HG02938 (cell line): ENCODE data around the gene SLCO2A1.

ENCODE experiments used
- ATAC-seq: cut with Tn5 transposase; IDR thresholded peaks from one replicate; pipeline ENCODE4 v1.9.1; 2021; ENCODE audit warnings: mild to moderate bottlenecking, moderate library complexity; ENCODE audit not compliant: unreplicated experiment

SLCO2A1 gene

DNA sequence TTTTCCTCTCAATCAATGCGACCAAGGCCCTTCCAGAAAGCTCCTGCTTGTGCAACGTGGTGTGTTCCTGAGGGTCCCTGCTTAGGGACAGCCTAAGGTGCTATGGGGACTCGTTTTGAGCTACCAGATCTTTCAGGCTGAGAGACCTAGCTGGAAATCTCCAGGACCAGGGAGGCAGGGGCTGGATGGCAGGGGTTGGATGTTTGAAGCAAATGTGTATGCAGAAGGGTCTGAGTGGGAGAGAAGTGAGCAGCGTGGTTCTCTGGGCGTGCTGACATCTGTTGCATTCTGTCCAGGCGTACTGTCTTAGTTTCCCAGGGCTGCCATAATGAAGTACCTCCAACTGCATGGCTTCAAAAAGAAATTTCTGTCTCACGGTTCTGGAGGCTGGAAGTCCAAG is 31.7 kb upstream of the SLCO2A1 start:
- no peak for ATAC-seq

GRCh38 chr3:134060561-134061385 is 31.0 kb upstream of the SLCO2A1 start:
- ATAC-seq: no peak

GRCh38 chr3:134059671-134060560 is 30.2 kb upstream of the SLCO2A1 start:
- ATAC-seq: no peak

DNA sequence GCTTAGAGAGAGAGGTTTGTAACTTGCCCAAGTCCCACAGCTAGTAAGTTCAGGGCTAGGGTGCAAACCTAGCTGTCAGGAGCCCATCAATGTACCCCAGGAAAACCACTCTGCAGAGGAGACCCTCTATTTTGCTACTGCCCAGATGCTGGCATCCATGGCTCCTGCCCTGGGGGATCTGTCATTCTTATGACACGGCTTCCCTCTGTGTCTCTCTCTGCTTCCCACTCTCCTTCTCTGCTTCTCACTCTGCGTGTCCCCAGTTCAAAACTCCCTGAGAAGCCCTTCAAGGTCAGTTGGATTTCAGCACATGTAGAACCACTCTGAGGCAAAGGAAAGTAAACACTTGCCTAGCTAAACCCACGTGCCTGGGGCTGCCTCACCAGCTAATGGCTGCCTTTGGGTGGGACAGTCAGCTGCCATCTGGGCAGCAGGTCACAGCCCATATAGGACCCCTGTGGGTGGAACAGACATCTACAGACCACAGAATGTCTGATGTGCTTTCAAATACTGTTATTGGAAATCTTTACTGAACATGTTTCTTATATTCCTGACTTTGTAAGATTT is 29.4 kb upstream of the SLCO2A1 start:
- ATAC-seq: no peak

DNA sequence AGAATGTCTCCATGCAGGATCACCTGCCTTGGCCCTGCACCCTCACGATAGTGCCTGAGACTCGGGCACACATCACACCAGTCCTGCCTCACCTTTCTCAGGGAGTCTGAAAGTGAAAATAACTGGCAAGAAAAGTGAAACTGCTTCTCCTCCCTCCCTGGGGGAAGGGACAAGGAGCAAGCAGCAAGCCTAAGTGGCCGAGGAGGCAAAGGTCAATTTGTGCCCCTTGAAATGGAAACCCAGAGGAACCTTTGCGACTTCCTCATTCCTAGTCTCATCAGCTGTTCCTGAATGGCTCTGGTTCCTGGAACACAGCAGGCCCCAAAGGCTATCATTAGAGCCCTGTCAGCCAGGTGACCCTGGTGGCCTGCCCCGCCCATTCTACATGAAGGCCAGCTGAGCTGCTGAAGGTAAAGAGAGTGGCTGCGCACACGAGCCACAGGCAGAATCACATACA is 28.0 kb upstream of the SLCO2A1 start:
- ATAC-seq: no peak

DNA sequence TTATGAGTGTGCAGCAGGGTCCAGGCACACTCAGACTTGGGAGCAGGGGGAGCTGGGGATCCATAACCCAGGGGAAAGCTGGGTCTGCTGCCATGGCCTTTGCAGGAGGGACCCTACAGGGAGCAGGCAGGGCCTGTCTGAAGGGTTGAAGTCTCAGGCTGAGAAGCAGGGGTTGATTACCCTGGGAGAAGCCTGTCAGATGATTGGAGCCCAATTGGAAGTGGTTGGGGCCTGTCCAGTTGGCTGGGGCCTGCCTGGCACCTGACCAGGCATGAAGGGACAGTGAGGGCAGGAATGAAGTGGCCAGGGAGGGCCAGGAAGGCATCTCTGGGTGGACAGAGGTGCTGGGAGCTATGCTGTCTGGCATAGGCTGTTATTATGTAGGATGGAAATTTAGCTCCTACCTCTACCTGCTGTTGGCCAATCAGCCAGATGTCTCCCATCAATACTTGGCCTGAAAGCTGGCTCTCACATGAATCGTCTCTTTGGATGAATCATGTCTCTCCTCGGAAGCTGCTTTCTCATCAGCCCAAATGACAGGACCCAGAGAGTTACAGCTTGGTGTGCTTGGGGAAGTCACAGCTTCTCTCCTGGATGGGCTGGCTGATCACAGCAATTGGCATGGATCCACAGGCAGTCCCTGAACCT is 27.4 kb upstream of the SLCO2A1 start:
- no peak for ATAC-seq

DNA sequence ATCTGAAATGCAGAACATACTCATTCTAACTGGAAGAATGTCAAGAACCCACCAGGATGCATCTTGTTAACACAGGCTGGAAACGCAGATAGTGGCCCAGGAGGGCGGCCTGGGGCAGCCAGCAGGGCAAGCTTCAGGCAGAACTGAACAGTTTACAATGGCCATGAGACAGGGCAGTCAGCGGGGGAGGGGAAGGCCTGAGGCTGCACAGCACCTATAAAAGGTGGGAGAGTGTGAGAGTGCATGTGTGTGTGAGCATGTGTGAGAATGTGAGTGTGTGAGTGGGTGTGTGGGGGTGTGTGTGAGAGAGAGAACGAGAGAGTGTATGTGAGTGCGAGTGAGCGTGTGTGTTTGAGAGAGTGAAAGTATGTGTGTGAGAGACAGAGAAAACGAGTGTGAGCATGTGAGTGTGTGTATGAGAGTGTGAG is 26.8 kb upstream of the SLCO2A1 start:
- ATAC-seq: no peak

- ATAC-seq: no peak
Measured at GRCh38 chr3:134055661-134056060, 25.9 kb upstream of the SLCO2A1 start.

DNA sequence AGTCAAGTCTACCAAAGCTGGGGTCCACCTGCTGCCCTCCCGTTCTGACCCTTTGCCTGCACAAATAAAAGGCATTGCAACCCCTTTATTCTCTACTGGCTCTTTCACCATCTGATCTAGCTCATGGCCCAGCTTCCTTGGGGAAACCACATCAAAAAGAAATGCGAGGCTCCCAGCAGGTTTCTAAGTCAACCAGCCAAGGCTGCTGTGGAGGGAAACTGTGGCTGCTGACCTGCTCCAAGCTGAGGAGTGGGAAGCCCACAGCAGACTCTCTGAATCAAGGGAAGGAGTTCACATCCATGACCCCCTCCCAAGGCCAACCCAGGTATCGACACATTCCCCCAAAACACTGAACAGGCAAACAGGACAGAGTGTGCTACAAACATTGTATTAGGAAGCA is 25.2 kb upstream of the SLCO2A1 start:
- ATAC-seq: no peak

GRCh38 chr3:134054231-134054630 is 24.5 kb upstream of the SLCO2A1 start:
- no peak for ATAC-seq

GRCh38 chr3:134052370-134052769 is 22.6 kb upstream of the SLCO2A1 start:
- no peak for ATAC-seq

DNA sequence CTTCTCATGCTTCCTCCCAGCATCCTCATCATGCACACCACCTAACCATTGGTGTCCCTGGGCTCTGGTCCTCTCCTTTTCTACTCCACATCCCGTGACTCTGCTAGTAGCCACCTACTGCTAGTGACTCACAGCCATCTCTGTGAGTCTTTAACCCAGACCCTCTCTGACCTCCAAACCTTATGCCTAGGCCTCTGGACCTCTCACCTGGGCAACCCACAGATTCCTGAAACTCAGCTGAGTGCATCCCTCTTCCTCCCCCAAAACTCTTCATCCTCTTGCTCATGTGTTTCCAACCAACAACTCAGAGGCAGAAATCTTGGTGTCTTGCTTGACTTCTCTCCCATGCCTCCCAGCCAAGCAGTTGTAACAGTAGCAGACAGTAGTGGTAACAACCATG is 20.0 kb upstream of the SLCO2A1 start:
- no peak for ATAC-seq

GRCh38 chr3:134048278-134048996 is 18.7 kb upstream of the SLCO2A1 start:
- no peak for ATAC-seq

DNA sequence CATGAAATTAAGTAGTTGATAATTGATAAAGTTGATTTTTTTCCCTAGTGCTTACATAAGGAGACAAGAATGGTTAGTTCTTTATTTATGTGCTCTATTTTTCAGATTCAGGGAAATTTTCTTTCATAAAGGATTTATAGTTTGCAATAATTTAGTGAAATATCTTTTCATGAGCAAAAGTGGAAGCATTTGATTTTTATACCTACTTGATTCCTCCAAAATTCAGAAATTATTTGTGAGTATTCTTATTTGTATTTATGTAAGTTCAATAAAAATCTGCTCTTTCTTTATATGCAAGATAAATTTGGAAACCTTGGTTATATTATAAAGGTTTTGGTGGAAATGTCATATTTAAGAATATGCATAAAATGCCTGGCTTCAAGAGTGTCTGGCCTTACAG is 14.7 kb upstream of the SLCO2A1 start:
- ATAC-seq: no peak

- no peak for ATAC-seq
Measured at GRCh38 chr3:134040066-134040465, 10.3 kb upstream of the SLCO2A1 start.

GRCh38 chr3:134039161-134039862 is 9.6 kb upstream of the SLCO2A1 start:
- ATAC-seq: no peak

GRCh38 chr3:134038716-134039115 is 9.0 kb upstream of the SLCO2A1 start:
- no peak for ATAC-seq

DNA sequence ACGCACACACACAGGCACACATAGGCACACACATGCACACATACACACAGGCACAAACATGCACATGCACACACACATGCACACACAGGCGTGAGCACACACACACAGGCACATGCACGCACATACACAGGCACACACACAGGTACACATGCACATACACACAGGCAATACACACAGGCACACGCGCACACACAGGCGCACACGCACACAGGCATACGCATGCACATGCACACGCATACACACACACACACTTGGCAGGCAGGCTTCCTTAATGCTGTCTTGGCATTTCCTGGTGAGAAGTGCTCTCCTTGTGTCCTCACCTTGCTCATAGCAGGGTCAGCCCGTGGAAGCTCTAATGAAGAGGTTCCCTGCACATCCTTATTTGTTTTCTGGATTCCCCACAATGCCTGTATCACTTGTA is 8.4 kb upstream of the SLCO2A1 start:
- no peak for ATAC-seq

- ATAC-seq: no peak
Measured at GRCh38 chr3:134037168-134037567, 7.4 kb upstream of the SLCO2A1 start.

- no peak for ATAC-seq
Measured at GRCh38 chr3:134036291-134036690, 6.6 kb upstream of the SLCO2A1 start.
